HFFc6 (cell line): ENCODE data around the gene CARMIL1. TPM values are rescaled to one million over a fixed set of nuclear protein-coding genes. Genes with fewer than 3 reads are reported as not detected.

Experiments used
- DNase-seq: peaks from one replicate; pipeline ENCODE4 v3.0.0-alpha.2; 2018
- H3K27ac Mint-ChIP-seq: 2 replicates; pipeline ENCODE4 v1.8.0; 2020; ENCODE audit warnings: mild to moderate bottlenecking, mixed read lengths
- H3K27me3 Mint-ChIP-seq: 2 replicates; pipeline ENCODE4 v1.8.0; 2021; ENCODE audit warnings: mild to moderate bottlenecking, moderate library complexity, mixed read lengths; ENCODE audit not compliant: insufficient read depth
- H3K36me3 Mint-ChIP-seq: 2 replicates; pipeline ENCODE4 v1.8.0; 2021; ENCODE audit warnings: low read depth, mixed read lengths
- H3K4me1 Mint-ChIP-seq: 2 replicates; pipeline ENCODE4 v1.8.0; 2020; ENCODE audit warnings: low read depth, mixed read lengths
- H3K4me3 Mint-ChIP-seq: 2 replicates; pipeline ENCODE4 v1.8.0; 2020; ENCODE audit warnings: mild to moderate bottlenecking, moderate library complexity, mixed read lengths
- H3K9me3 Mint-ChIP-seq: 2 replicates; pipeline ENCODE4 v1.8.0; 2020; ENCODE audit warnings: mild to moderate bottlenecking, mixed read lengths
- CTCF ChIP-seq: fragments of 200-600 bp; sonication (generic); IDR thresholded peaks from 2 replicates; pipeline ENCODE4 v1.5.0; 2021; ENCODE audit warnings: antibody characterized with exemption, mild to moderate bottlenecking
- total RNA-seq, 6 experiments: library from RNA; stranded (reverse); fragmentation: NEBNext Ultra II Directional; extraction: Animal tissue kit (Norgen Biotek cat#: 25700); gene quantifications; 2 replicates in 1 of 6; 3 replicates in 5 of 6; pipeline ENCODE4 v1.2.3, GENCODE V29; 2021

CARMIL1 gene
- total RNA-seq, 6 experiments from 2014 or later: 12.2 to 15.6 (median 13.7) TPM

GRCh38 chr6:25446830-25447569 lies 167.8 kb downstream of the CARMIL1 start:
- no peak overlapping the region for H3K27ac Mint-ChIP-seq
- H3K9me3 Mint-ChIP-seq: no peaks in the 10 kb centered on the region
- H3K36me3 Mint-ChIP-seq: peaks cover 13% of the 10 kb centered on the region
- peaks cover 21% of the 10 kb centered on the region for H3K4me1 Mint-ChIP-seq
- H3K27me3 Mint-ChIP-seq: peaks cover 1% of the 10 kb centered on the region; the same call in 1 of the 2 replicates
- DNase-seq: no peak
- TF ChIP-seq CTCF: no peak
- H3K4me3 Mint-ChIP-seq: no peak overlapping the region

DNA sequence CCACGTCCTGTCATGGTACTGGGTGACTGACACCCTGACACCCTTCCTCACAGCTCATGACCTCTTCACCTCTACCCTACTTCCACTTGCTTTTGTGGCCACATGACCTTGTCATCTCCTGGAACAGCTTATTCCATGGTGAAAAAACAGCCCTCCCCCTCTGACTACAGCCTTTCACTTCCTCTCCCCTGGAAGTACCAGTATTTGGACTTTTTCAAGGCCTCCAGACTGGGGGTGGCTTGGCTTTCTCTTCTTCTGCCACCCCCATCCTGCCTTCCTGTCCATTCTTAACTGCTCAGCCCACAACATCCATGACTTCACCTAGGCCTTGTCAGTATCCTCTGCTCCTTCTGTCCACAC lies 168.4 kb downstream of the CARMIL1 start:
- Mint-ChIP-seq H3K4me1 (peaks cover 19% of the 10 kb centered on the region), H3K27ac (no peak overlapping the region), H3K27me3 (peaks cover 1% of the 10 kb centered on the region; the same call in 1 of the 2 replicates), H3K36me3 (peaks cover 13% of the 10 kb centered on the region), H3K9me3 (no peaks in the 10 kb centered on the region), H3K4me3 (no peak overlapping the region)
- DNase-seq: no peak
- TF ChIP-seq CTCF: no peak

DNA sequence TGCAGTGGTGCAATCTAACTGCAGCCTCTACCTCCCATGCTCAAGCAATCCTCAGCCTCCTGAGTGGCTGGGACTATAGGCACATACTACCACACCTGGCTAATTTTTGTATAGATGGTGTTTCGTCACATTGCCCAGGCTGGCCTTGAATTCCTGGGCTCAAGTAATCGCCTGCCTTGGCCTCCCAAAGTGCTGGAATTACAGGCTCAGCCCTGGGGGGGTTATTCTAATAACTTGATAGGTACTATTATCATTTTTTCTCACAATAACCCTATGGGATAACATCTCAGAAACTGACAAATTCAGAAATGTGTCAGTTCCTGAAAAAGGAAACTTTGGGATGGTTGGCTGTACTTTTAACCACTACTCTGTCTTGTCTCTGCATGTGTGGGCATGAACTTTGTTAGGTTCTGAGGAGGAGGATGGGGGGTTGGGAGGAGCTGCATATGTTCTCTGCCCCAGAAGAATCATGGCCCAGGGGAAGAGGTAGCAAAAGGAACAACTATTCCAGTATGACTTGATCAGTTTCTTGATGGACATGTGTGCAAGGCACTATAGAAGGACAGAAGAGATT lies 169.9 kb downstream of the CARMIL1 start:
- Mint-ChIP-seq H3K36me3 (peaks cover 13% of the 10 kb centered on the region), H3K4me1 (peaks cover 16% of the 10 kb centered on the region)

DNA sequence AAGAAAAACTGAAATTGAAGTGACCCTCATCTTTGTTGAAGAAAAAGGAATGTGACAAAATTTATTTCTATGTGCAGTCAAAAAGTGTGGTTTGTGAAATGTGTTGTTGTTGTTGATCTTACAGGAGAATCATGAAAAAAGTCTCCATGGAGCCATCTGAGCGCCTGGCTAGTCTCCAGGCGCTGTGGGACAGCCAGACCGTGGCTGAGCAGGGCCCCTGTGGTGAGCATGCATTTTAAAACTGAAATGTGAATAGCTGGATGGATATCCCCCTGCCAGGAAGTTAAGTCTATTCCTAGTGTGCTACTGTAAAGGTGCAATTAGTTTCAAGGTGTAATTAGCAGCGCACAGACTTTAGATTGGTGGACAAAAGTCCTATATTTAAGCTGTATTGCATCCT lies 170.6 kb downstream of the CARMIL1 start:
- H3K27ac Mint-ChIP-seq: no peak overlapping the region
- DNase-seq: no peak
- H3K9me3 Mint-ChIP-seq: no peaks in the 10 kb centered on the region
- H3K4me3 Mint-ChIP-seq: no peak overlapping the region
- H3K36me3 Mint-ChIP-seq: peaks cover 13% of the 10 kb centered on the region
- peaks cover 1% of the 10 kb centered on the region; the same call in 1 of the 2 replicates for H3K27me3 Mint-ChIP-seq
- no peak for TF ChIP-seq CTCF
- H3K4me1 Mint-ChIP-seq: peaks cover 23% of the 10 kb centered on the region

More for the DNA sequence above, 169.9 kb downstream of the CARMIL1 start:
- Mint-ChIP-seq H3K9me3 (no peaks in the 10 kb centered on the region), H3K4me3 (no peak overlapping the region), H3K27ac (no peak overlapping the region), H3K27me3 (peaks cover 1% of the 10 kb centered on the region; the same call in 1 of the 2 replicates)
- DNase-seq: no peak
- TF ChIP-seq CTCF: no peak

GRCh38 chr6:25450469-25451198 lies 171.5 kb downstream of the CARMIL1 start:
- no peak for TF ChIP-seq CTCF
- Mint-ChIP-seq H3K27me3 (peaks cover 1% of the 10 kb centered on the region; the same call in 1 of the 2 replicates), H3K4me1 (peaks cover 24% of the 10 kb centered on the region), H3K9me3 (no peaks in the 10 kb centered on the region), H3K27ac (no peak overlapping the region), H3K36me3 (peaks cover 8% of the 10 kb centered on the region), H3K4me3 (no peak overlapping the region)
- DNase-seq: no peak
